Omental fat pad (tissue), 4 donors: ENCODE measurements around the gene CNPY1. TPM values are rescaled to one million over a fixed set of nuclear protein-coding genes. Genes with fewer than 3 reads are reported as not detected.
A peak's percentile ranks its signal among the peaks of the same experiment; 100 is the strongest.

Source experiments
- ATAC-seq: fragments of 150-250 bp; one replicate; pipeline ENCODE4 v1.9.1; 2016; ENCODE audit warnings: mild to moderate bottlenecking, moderate library complexity; ENCODE audit not compliant: low FRiP score
- DNase-seq: peaks from one replicate; pipeline ENCODE4 v3.0.0-alpha.2; 2019; ENCODE audit warnings: low spot score
- total RNA-seq, 4 donors: library from RNA; depleted of rRNA; stranded (reverse); fragments of >200 nt; gene quantifications; one replicate each; pipeline ENCODE4 v1.1.0, GENCODE V29; 2016
- TF ChIP-seq, protein P1 (sequence below), 3 donors: fragments of 450-650 bp; IDR thresholded peaks; one replicate each; pipeline ENCODE4 v1.5.1; 2016 to 2017; ENCODE audit warnings: antibody characterized with exemption in 3 of 3, mild to moderate bottlenecking in 3 of 3, moderate library complexity in 2 of 3

The CNPY1 gene
- total RNA-seq, 4 donors from 2014 or later, result not detected

- TF ChIP-seq, protein P1, sequence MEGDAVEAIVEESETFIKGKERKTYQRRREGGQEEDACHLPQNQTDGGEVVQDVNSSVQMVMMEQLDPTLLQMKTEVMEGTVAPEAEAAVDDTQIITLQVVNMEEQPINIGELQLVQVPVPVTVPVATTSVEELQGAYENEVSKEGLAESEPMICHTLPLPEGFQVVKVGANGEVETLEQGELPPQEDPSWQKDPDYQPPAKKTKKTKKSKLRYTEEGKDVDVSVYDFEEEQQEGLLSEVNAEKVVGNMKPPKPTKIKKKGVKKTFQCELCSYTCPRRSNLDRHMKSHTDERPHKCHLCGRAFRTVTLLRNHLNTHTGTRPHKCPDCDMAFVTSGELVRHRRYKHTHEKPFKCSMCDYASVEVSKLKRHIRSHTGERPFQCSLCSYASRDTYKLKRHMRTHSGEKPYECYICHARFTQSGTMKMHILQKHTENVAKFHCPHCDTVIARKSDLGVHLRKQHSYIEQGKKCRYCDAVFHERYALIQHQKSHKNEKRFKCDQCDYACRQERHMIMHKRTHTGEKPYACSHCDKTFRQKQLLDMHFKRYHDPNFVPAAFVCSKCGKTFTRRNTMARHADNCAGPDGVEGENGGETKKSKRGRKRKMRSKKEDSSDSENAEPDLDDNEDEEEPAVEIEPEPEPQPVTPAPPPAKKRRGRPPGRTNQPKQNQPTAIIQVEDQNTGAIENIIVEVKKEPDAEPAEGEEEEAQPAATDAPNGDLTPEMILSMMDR (IDR thresholded peaks at IDR 0.05), result no peak
- ATAC-seq, result peak; percentile 57
- no peak for DNase-seq
Measured at GRCh38 chr7:155584763-155585531, 38.6 kb upstream of the CNPY1 start.

DNA sequence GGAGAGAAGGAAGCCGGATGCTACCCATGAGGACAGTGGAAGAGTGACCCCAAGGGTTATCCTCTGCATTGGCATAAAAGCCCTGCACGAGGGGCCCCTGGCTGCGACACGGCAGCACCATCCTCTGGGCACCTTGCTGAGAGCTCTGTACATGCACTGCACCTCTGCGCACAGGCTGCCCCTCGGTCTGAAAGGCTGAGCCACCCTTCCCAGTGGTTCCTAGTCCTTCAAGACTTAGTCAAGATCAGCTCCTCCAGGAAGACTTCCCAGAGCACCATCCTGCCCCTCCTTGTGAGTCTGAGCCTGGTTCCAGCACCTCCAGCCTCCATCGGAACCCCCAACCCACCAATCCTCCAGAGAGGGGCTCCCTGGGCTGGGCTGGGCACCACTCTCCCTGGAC lies 37.9 kb upstream of the CNPY1 start:
- DNase-seq, result no peak
- no peak for ATAC-seq
- TF ChIP-seq, protein P1 (IDR thresholded peaks at IDR 0.05), result no peak

GRCh38 chr7:155583636-155584035 lies 37.3 kb upstream of the CNPY1 start:
- TF ChIP-seq, protein P1 (IDR thresholded peaks at IDR 0.05), result no peak
- no peak for ATAC-seq
- no peak for DNase-seq

DNA sequence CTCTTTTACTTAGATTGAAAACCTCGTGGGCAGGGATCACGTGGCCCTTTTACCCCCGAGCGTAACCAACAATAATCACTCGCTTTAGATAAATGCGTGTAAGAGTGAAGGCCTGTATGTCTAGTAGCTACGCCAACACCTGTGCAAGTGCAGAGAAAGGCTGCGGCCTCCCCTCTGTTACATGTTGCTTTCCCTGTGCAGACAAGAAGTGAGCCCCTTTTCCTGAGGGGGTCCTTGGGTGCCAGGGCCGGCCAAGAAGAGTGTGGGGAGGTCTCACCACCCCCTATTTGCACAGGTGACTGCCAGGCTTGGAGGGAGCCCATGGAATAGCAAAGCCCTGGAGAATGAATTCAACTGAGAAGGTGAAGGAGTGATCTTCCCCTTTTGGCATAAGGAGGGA lies 35.6 kb upstream of the CNPY1 start:
- DNase-seq, result no peak
- no peak for ATAC-seq
- TF ChIP-seq, protein P1 (IDR thresholded peaks at IDR 0.05), result no peak

DNA sequence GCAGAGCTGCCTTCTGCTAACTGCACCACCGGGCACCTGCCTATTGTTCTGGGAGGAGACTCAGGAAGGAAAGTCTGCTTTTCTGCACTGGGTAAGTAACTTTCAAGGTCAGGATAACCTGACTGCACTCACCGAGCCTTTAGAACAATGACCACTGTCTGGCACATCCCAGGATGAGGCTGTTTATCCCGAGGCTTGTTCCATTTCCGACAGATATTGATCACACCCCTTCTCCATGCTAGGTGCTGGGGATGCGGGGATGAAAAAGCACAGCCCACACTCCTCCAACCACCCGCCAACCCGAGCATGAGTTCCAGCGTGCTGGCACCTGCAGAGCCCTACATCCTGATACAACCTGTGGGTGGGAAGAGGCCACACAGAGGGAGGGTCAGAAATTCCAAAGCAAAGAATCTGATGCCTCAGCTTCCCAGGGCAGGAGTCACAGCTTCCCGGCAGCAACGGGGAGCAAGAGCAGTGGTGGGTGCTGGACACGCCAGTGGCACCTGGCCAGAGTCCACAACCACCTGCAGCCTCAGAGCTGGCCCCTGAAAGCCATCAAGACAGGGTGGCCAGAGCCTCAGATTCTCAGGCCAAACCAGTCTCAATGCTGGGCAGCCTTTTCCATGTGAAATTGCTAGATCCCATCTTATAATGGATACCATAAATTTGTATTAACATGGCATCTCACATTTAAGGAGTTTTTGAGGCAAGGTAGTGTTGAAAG lies 34.9 kb upstream of the CNPY1 start:
- DNase-seq (no peak), ATAC-seq (no peak)
- TF ChIP-seq, protein P1 (IDR thresholded peaks at IDR 0.05), result no peak

GRCh38 chr7:155580367-155580766 lies 34.0 kb upstream of the CNPY1 start:
- TF ChIP-seq, protein P1 (IDR thresholded peaks at IDR 0.05), result no peak
- DNase-seq, result no peak

More at GRCh38 chr7:155580367-155580766, 34.0 kb upstream of the CNPY1 start:
- no peak for ATAC-seq
